Prostate gland (tissue), 2 donors: ENCODE measurements around the gene B4GALT7.

Source experiments
- POLR2A ChIP-seq: fragments of 450-650 bp; IDR thresholded peaks from one replicate; pipeline ENCODE4 v1.6.1; 2016; ENCODE audit warnings: antibody characterized with exemption, mild to moderate bottlenecking
- TF ChIP-seq, protein P1 (sequence below), 4 experiments: fragments of 200-600 bp in 2 of 4; fragments of 450-650 bp in 2 of 4; sonication (generic) in 2 of 4; IDR thresholded peaks; 1 replicate in 3 of 4; 2 replicates in 1 of 4; pipeline ENCODE4 v1.5.1; 2016 to 2019; ENCODE audit warnings: antibody characterized with exemption in 4 of 4, mild to moderate bottlenecking in 2 of 4, moderate library complexity in 2 of 4

GRCh38 chr5:177599731-177600507, at the start of gene B4GALT7:
- TF ChIP-seq, protein P1, sequence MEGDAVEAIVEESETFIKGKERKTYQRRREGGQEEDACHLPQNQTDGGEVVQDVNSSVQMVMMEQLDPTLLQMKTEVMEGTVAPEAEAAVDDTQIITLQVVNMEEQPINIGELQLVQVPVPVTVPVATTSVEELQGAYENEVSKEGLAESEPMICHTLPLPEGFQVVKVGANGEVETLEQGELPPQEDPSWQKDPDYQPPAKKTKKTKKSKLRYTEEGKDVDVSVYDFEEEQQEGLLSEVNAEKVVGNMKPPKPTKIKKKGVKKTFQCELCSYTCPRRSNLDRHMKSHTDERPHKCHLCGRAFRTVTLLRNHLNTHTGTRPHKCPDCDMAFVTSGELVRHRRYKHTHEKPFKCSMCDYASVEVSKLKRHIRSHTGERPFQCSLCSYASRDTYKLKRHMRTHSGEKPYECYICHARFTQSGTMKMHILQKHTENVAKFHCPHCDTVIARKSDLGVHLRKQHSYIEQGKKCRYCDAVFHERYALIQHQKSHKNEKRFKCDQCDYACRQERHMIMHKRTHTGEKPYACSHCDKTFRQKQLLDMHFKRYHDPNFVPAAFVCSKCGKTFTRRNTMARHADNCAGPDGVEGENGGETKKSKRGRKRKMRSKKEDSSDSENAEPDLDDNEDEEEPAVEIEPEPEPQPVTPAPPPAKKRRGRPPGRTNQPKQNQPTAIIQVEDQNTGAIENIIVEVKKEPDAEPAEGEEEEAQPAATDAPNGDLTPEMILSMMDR (IDR thresholded peaks at IDR 0.05) = no peak
- TF ChIP-seq POLR2A = peak; percentile 84
